H1 (cell line): ENCODE measurements around the gene ZNF337. TPM values are rescaled to one million over a fixed set of nuclear protein-coding genes. Genes with fewer than 3 reads are reported as not detected.
"Not testable (repeated sequence)": the region's sequence is repeated elsewhere in the genome, so short reads cannot be mapped to it uniquely, and the experiment has no call there.

Source experiments
- CTCF ChIA-PET: fragments of 300-600 bp; sonication (Branson Sonifier 250); formaldehyde crosslinking; loops from one replicate; lab custom pipeline; 2021; ENCODE audit not compliant: partially characterized antibody; lab: Charles Lee
- POLR2A ChIA-PET: fragments of 300-600 bp; sonication (Branson Sonifier 250); formaldehyde crosslinking; loops from one replicate; lab custom pipeline; 2021; ENCODE audit warnings: inconsistent platforms; ENCODE audit not compliant: partially characterized antibody; lab: Charles Lee
- DNase-seq, 2 experiments: peaks; one replicate each; pipeline versions ENCODE4 v3.0.0 to v3.0.0-alpha.2; 2010 to 2022; ENCODE audit warnings: low spot score in 2 of 2, low read depth in 1 of 2, mixed read lengths in 1 of 2
- FAIRE-seq: peaks from 2 replicates; lab custom pipeline; 2011; peaks lifted over from hg19 to GRCh38; lab: Jason Lieb, UNC
- H2AFZ ChIP-seq: 2 replicates; pipeline ENCODE4 v1.8.1; 2012; ENCODE audit warnings: low read length, inconsistent platforms
- H2AK5ac ChIP-seq: 2 replicates; pipeline ENCODE4 v1.6.1; 2013; ENCODE audit warnings: low read depth, low read length
- H2BK120ac ChIP-seq: replicated peaks from 2 replicates; pipeline ENCODE3; 2013; ENCODE audit warnings: low read depth, low read length, inconsistent platforms
- H2BK12ac ChIP-seq: 2 replicates; pipeline ENCODE4 v1.6.1; 2013; ENCODE audit warnings: low read depth, low read length
- H2BK15ac ChIP-seq: 2 replicates; pipeline ENCODE4 v1.6.1; 2013; ENCODE audit warnings: low read length
- H2BK20ac ChIP-seq: 2 replicates; pipeline ENCODE4 v1.6.1; 2013; ENCODE audit warnings: low read length
- H2BK5ac ChIP-seq: 2 replicates; pipeline ENCODE4 v1.6.1; 2013; ENCODE audit warnings: low read depth, low read length
- H3K14ac ChIP-seq: 2 replicates; pipeline ENCODE4 v1.6.1; 2013; ENCODE audit warnings: inconsistent platforms; ENCODE audit not compliant: insufficient read length
- H3K18ac ChIP-seq: 2 replicates; pipeline ENCODE4 v1.6.1; 2013; ENCODE audit warnings: low read length; ENCODE audit errors: extremely low read depth
- H3K23ac ChIP-seq: 2 replicates; pipeline ENCODE4 v1.6.1; 2013; ENCODE audit warnings: inconsistent platforms; ENCODE audit not compliant: insufficient read length
- H3K23me2 ChIP-seq: 2 replicates; pipeline ENCODE4 v1.6.1; 2013; ENCODE audit warnings: low read depth, low read length
- H3K27ac ChIP-seq: 2 replicates; pipeline ENCODE4 v1.6.1; 2011; ENCODE audit warnings: low read depth, low read length, inconsistent platforms
- H3K27me3 ChIP-seq, 4 experiments: replicated peaks in 1 of 4; 1 replicate in 1 of 4; 2 replicates in 3 of 4; pipeline versions ENCODE4 v1.6.1 to v1.8.1; 2011 to 2013; ENCODE audit warnings: low read length in 3 of 4, mild to moderate bottlenecking in 3 of 4, inconsistent platforms in 2 of 4, mixed read lengths in 2 of 4, moderate library complexity in 1 of 4; ENCODE audit not compliant: control insufficient read depth in 3 of 4, insufficient read depth in 3 of 4; ENCODE audit errors: extremely low read depth in 1 of 4
- H3K36me3 ChIP-seq, 4 experiments: 2 replicates each; pipeline versions ENCODE4 v1.6.1 to v1.8.1; 2011 to 2013; ENCODE audit warnings: mild to moderate bottlenecking in 4 of 4, low read length in 3 of 4, moderate library complexity in 2 of 4, control low read depth in 1 of 4, inconsistent platforms in 1 of 4; ENCODE audit not compliant: insufficient read depth in 4 of 4, control insufficient read depth in 2 of 4
- H3K4ac ChIP-seq: replicated peaks from 2 replicates; pipeline ENCODE3; 2013; ENCODE audit warnings: low read length, low read depth, mixed read lengths, inconsistent platforms; ENCODE audit not compliant: insufficient read length
- H3K4me1 ChIP-seq, 4 experiments: replicated peaks in 1 of 4; 1 replicate in 1 of 4; 2 replicates in 3 of 4; pipeline versions ENCODE4 v1.6.1 to v1.8.1; 2011 to 2013; ENCODE audit warnings: low read length in 3 of 4, inconsistent platforms in 2 of 4, mixed read lengths in 1 of 4; ENCODE audit not compliant: insufficient read depth in 4 of 4, control insufficient read depth in 3 of 4
- H3K4me2 ChIP-seq, 2 experiments: 2 replicates each; pipeline versions ENCODE4 v1.6.1 to v1.8.1; 2011 to 2013; ENCODE audit warnings: low read depth in 2 of 2, low read length in 2 of 2, control low read depth in 1 of 2, inconsistent platforms in 1 of 2, mild to moderate bottlenecking in 1 of 2; ENCODE audit not compliant: insufficient read depth in 1 of 2
- H3K4me3 ChIP-seq, 4 experiments: fragments of 200-600, 300-600 bp in 1 of 4; sonication (generic), shearing (Covaris generic), sonication (Bioruptor Twin) in 1 of 4; 2 replicates each; pipeline versions ENCODE4 v1.5.1 to v1.8.1; 2011 to 2016; ENCODE audit warnings: low read length in 4 of 4, low read depth in 3 of 4, control low read depth in 2 of 4, inconsistent platforms in 2 of 4, mild to moderate bottlenecking in 2 of 4, mixed read lengths in 1 of 4, moderate library complexity in 1 of 4; ENCODE audit not compliant: insufficient read depth in 2 of 4; ENCODE audit errors: extremely low read depth in 1 of 4
- H3K56ac ChIP-seq: replicated peaks from 2 replicates; pipeline ENCODE3; 2013; ENCODE audit warnings: low read depth, mild to moderate bottlenecking, mixed read lengths, low read length, inconsistent platforms; ENCODE audit not compliant: insufficient read length
- H3K79me1 ChIP-seq: 2 replicates; pipeline ENCODE4 v1.6.1; 2013; ENCODE audit warnings: low read depth, low read length, control low read depth
- H3K79me2 ChIP-seq, 2 experiments: 2 replicates each; pipeline versions ENCODE4 v1.6.1 to v1.8.1; 2012 to 2013; ENCODE audit warnings: low read length in 2 of 2, mild to moderate bottlenecking in 2 of 2, inconsistent platforms in 1 of 2; ENCODE audit not compliant: insufficient read depth in 2 of 2, control insufficient read depth in 1 of 2
- H3K9ac ChIP-seq, 4 experiments: replicated peaks in 1 of 4; 1 replicate in 1 of 4; 2 replicates in 3 of 4; pipeline versions ENCODE4 v1.6.1 to v1.8.1; 2011 to 2013; ENCODE audit warnings: low read depth in 3 of 4, low read length in 3 of 4, control low read depth in 2 of 4, mild to moderate bottlenecking in 2 of 4, moderate library complexity in 2 of 4, inconsistent platforms in 1 of 4; ENCODE audit errors: extremely low read depth in 1 of 4
- H3K9me3 ChIP-seq, 2 experiments: 2 replicates each; pipeline versions ENCODE4 v1.6.1 to v1.8.1; 2012 to 2013; ENCODE audit warnings: mild to moderate bottlenecking in 2 of 2, moderate library complexity in 2 of 2, control low read depth in 1 of 2, inconsistent platforms in 1 of 2, low read depth in 1 of 2, low read length in 1 of 2, mixed read lengths in 1 of 2; ENCODE audit not compliant: insufficient read depth in 2 of 2
- H4K20me1 ChIP-seq, 2 experiments: replicated peaks in 1 of 2; 2 replicates each; pipeline versions ENCODE3 to v1.8.1; 2011 to 2013; ENCODE audit warnings: inconsistent platforms in 2 of 2, low read length in 2 of 2, mild to moderate bottlenecking in 1 of 2; ENCODE audit not compliant: insufficient read depth in 2 of 2, control insufficient read depth in 1 of 2
- H4K5ac ChIP-seq: 2 replicates; pipeline ENCODE4 v1.6.1; 2013; ENCODE audit warnings: low read length, low read depth, mixed read lengths, inconsistent platforms; ENCODE audit not compliant: insufficient read length
- H4K8ac ChIP-seq: 2 replicates; pipeline ENCODE4 v1.8.0; 2013; ENCODE audit warnings: mild to moderate bottlenecking, moderate library complexity, low read length, inconsistent platforms; ENCODE audit not compliant: insufficient read depth; ENCODE audit errors: extremely low read depth
- H4K91ac ChIP-seq: replicated peaks from 2 replicates; pipeline ENCODE3; 2013; ENCODE audit warnings: low read length, mixed read lengths, inconsistent platforms; ENCODE audit not compliant: insufficient read length
- SAP30 ChIP-seq: fragments of 300-600 bp; sonication (generic); IDR thresholded peaks from 2 replicates; pipeline ENCODE4 v1.7.1; 2012; ENCODE audit warnings: low read length, moderate library complexity, mild to moderate bottlenecking, inconsistent platforms; ENCODE audit not compliant: insufficient read depth, insufficient replicate concordance
- SIN3A ChIP-seq, 2 experiments: IDR thresholded peaks in 1 of 2; conservative IDR thresholded peaks in 1 of 2; 2 replicates each; pipeline ENCODE4 v1.6.1; 2011 to 2012; ENCODE audit warnings: low read length in 2 of 2, improper control_type of control experiment in 1 of 2, low read depth in 1 of 2, mild to moderate bottlenecking in 1 of 2
- WGBS, 2 experiments: shearing (Covaris generic) in 1 of 2; methylation state at CpG; one replicate each; pipeline versions ENCODE4 v1.1.6 to v1.1.7; 2013 to 2015; ENCODE audit warnings: low lambda C conversion rate in 2 of 2, mixed read lengths in 2 of 2, inconsistent platforms in 1 of 2, low coverage in 1 of 2, missing lambda C conversion rate in 1 of 2; ENCODE audit not compliant: insufficient replicate concordance in 2 of 2, insufficient coverage in 1 of 2, insufficient read length in 1 of 2; ENCODE audit errors: extremely low coverage in 1 of 2, missing lambda C conversion rate in 1 of 2; 5-methylcytosine and 5-hydroxymethylcytosine counted together
- polyA plus RNA-seq, 7 experiments: library from polyadenylated mRNA; depleted of rRNA in 3 of 7; stranded (reverse) in 5 of 7; unstranded in 2 of 7; fragments of >200 nt in 5 of 7; fragments of 200-250 nt in 2 of 7; gene quantifications; 1 replicate in 5 of 7; 2 replicates in 1 of 7; 4 replicates in 1 of 7; pipeline versions ENCODE4 v1.2.1 to v1.2.3, GENCODE V29; 2011 to 2013; ENCODE audit warnings: missing spikeins in 2 of 7, mixed read lengths in 2 of 7
- total RNA-seq: library from RNA; stranded (reverse); fragmentation: NEBNext Ultra II Directional; extraction: Animal tissue kit (Norgen Biotek cat#: 25700); gene quantifications from 2 replicates; pipeline ENCODE4 v1.2.1, GENCODE V29; 2021

ZNF337 gene
- total and polyA plus RNA-seq, 2 of the 8 experiments (the other 6 are each of a cell fraction or from before 2014, with no cell fraction given), result 2.8 to 6.6 TPM

- TF ChIP-seq SIN3A (conservative IDR thresholded peaks at IDR 0.05 in 1 of 2, IDR thresholded peaks at IDR 0.05 in 1 of 2; ENCODE audit: low read depth in 1 of 2, low read length in 2 of 2) (no peak), SAP30 (no peak)
- TF ChIP-seq, all 59 proteins: peak for 2
These were observed 11.2 kb downstream of the ZNF337 start (continued) for GRCh38 chr20:25685276-25686080.

DNA sequence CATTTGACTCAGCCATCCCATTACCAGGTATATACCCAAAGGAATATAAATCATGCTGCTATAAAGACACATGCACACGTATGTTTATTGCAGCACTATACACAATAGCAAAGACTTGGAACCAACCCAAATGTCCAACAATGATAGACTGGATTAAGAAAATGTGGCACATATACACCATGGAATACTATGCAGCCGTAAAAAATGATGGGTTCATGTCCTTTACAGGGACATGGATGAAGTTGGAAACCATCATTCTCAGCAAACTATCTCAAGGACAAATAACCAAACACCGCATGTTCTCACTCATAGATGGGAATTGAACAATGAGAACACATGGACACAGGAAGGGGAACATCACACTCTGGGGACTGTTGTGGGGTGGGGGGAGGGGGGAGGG lies 12.8 kb downstream of the ZNF337 start:
- H4K20me1 ChIP-seq, H4K91ac ChIP-seq, H3K27ac ChIP-seq, FAIRE-seq, H3K4me2 ChIP-seq, H3K79me2 ChIP-seq, H3K23me2 ChIP-seq, H3K4me3 ChIP-seq, H3K18ac ChIP-seq, POLR2A ChIA-PET, H4K8ac ChIP-seq, H2BK20ac ChIP-seq, H4K5ac ChIP-seq, H3K4ac ChIP-seq, H3K56ac ChIP-seq, H2BK5ac ChIP-seq, H3K79me1 ChIP-seq, CTCF ChIA-PET, H2BK120ac ChIP-seq, H3K4me1 ChIP-seq, H3K36me3 ChIP-seq, H3K9ac ChIP-seq, H2BK12ac ChIP-seq, H3K14ac ChIP-seq, DNase-seq, H3K27me3 ChIP-seq, H2BK15ac ChIP-seq, H2AK5ac ChIP-seq, H3K9me3 ChIP-seq, H3K23ac ChIP-seq, H2AFZ ChIP-seq: not testable (repeated sequence)
- 97% methylated on average over 3 of the region's 3 CpGs; no CpG with 5 or more reads in 1 of the 2 experiments for WGBS, 2 experiments
